ENCODE measurements around the gene POPDC2. TPM values are rescaled to one million over a fixed set of nuclear protein-coding genes. Genes with fewer than 3 reads are reported as not detected.

The POPDC2 gene
- total and polyA plus RNA-seq, 10 of the 15 experiments (the other 5 are each of a cell fraction or from before 2014, with no cell fraction given): 1.8 to 12.7 (median 3.5) TPM

GRCh38 chr3:119597548-119598288 lies 62.7 kb downstream of the POPDC2 start, which contains the start of gene PLA1A (continued):
- TF ChIP-seq ZNF592 (IDR thresholded peaks at IDR 0.05): no peak
- TF ChIP-seq JUNB (IDR thresholded peaks at IDR 0.05): peak; percentile 39; the same call in 1 of the 2 replicates
- no peak for TF ChIP-seq BHLHE40 (IDR thresholded peaks at IDR 0.05; ENCODE audit: borderline replicate concordance in 1 of 2, low read depth in 2 of 2, low read length in 1 of 2)
- TF ChIP-seq RBBP5 (conservative IDR thresholded peaks at IDR 0.05): no peak
- TF ChIP-seq, protein P1, sequence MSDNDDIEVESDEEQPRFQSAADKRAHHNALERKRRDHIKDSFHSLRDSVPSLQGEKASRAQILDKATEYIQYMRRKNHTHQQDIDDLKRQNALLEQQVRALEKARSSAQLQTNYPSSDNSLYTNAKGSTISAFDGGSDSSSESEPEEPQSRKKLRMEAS (IDR thresholded peaks at IDR 0.05; ENCODE audit: low read depth, low read length): no peak
- no peak for TF ChIP-seq TARDBP (IDR thresholded peaks at IDR 0.05; ENCODE audit: borderline replicate concordance)
- peak; percentile 8 for TF ChIP-seq ZBED1 (IDR thresholded peaks at IDR 0.05; ENCODE audit: borderline replicate concordance)
- no peak for TF ChIP-seq BCLAF1 (IDR thresholded peaks at IDR 0.05)
- no peak for TF ChIP-seq ATF7 (IDR thresholded peaks at IDR 0.05; ENCODE audit: low read depth)
- peak in 1 of 2 experiments; percentile 42; a peak in 1 of 4 replicates for TF ChIP-seq EP300 (IDR thresholded peaks at IDR 0.05; ENCODE audit: borderline replicate concordance in 1 of 2, control insufficient read depth in 1 of 2, low read depth in 2 of 2, low read length in 2 of 2)
- no peak; the same call in 1 of the 2 replicates for TF ChIP-seq MLLT1 (IDR thresholded peaks at IDR 0.05)
- TF ChIP-seq ZBTB4 (CRISPR knock-in tag; IDR thresholded peaks at IDR 0.05): no peak; the same call in 1 of the 2 replicates
- TF ChIP-seq PML (IDR thresholded peaks at IDR 0.05; ENCODE audit: low read length): no peak; the same call in none of the 2 replicates
- TF ChIP-seq USF1 (IDR thresholded peaks at IDR 0.05; ENCODE audit: borderline replicate concordance, extremely low read length, insufficient read depth, low read depth, low read length): no peak
- TF ChIP-seq FOS (IDR thresholded peaks at IDR 0.05; ENCODE audit: borderline replicate concordance, extremely low read depth, insufficient read length): no peak
